B cell (primary cell): ENCODE data around the gene KCNQ5. TPM values are rescaled to one million over a fixed set of nuclear protein-coding genes. Genes with fewer than 3 reads are reported as not detected.

ENCODE experiments used
- ATAC-seq: fragments of 200-7000 bp; cut with Tn5 transposase; one replicate; pipeline ENCODE4 v1.10.0; 2021; ENCODE audit warnings: low read depth, mild to moderate bottlenecking, moderate number of reproducible peaks, moderate library complexity
- CTCF ChIA-PET: fragments of 350-600 bp; sonication (Branson Sonifier 250); formaldehyde crosslinking; loops from one replicate; lab custom pipeline; 2021; ENCODE audit warnings: antibody characterized with exemption, inconsistent platforms; lab: Charles Lee
- POLR2A ChIA-PET: fragments of 350-600 bp; sonication (Branson Sonifier 250); formaldehyde crosslinking; loops from one replicate; lab custom pipeline; 2021; ENCODE audit warnings: antibody characterized with exemption; lab: Charles Lee
- DNase-seq: peaks from one replicate; pipeline ENCODE4 v3.0.0; 2013
- H2AFZ ChIP-seq: 2 replicates; pipeline ENCODE4 v1.6.1; 2012; ENCODE audit warnings: mild to moderate bottlenecking, low read depth, low read length; ENCODE audit not compliant: insufficient read depth, poor library complexity, severe bottlenecking
- H3K27ac ChIP-seq, 2 donors: 1 replicate in 1 of 2; 2 replicates in 1 of 2; pipeline ENCODE4 v1.5.1; 2012 to 2013; ENCODE audit warnings: low read length in 2 of 2, mild to moderate bottlenecking in 2 of 2, moderate library complexity in 1 of 2
- H3K27me3 ChIP-seq, 4 experiments: fragments of 200-600 bp in 1 of 4; sonication (generic) in 1 of 4; replicated peaks in 1 of 4; 1 replicate in 2 of 4; 2 replicates in 2 of 4; pipeline versions ENCODE4 v1.6.1 to v1.7.0; 2013 to 2016; ENCODE audit warnings: low read length in 3 of 4, mild to moderate bottlenecking in 2 of 4, mixed read lengths in 1 of 4, moderate library complexity in 1 of 4; ENCODE audit not compliant: insufficient read depth in 4 of 4, control insufficient read depth in 3 of 4; ENCODE audit errors: control extremely low read depth in 1 of 4
- H3K36me3 ChIP-seq, 2 experiments: replicated peaks in 1 of 2; 1 replicate in 1 of 2; 2 replicates in 1 of 2; pipeline versions ENCODE4 v1.6.1 to v1.7.1; 2013; ENCODE audit warnings: low read length in 1 of 2; ENCODE audit not compliant: insufficient read depth in 2 of 2, control insufficient read depth in 1 of 2; ENCODE audit errors: control extremely low read depth in 1 of 2, extremely low read depth in 1 of 2
- H3K4me1 ChIP-seq, 2 donors: fragments of 200-600 bp in 1 of 2; sonication (generic) in 1 of 2; 1 replicate in 1 of 2; 2 replicates in 1 of 2; pipeline versions ENCODE4 v1.5.1 to v1.6.1; 2013 to 2017; ENCODE audit warnings: low read length in 2 of 2; ENCODE audit not compliant: control insufficient read depth in 2 of 2, insufficient read depth in 2 of 2
- H3K4me2 ChIP-seq: replicated peaks from 2 replicates; pipeline ENCODE3; 2012; ENCODE audit warnings: mild to moderate bottlenecking, low read depth, low read length; ENCODE audit not compliant: poor library complexity, severe bottlenecking
- H3K4me3 ChIP-seq, 5 experiments: fragments of 200-600 bp in 1 of 5; sonication (generic) in 1 of 5; 1 replicate in 3 of 5; 2 replicates in 2 of 5; pipeline versions ENCODE4 v1.5.1 to v1.7.0; 2011 to 2016; ENCODE audit warnings: low read length in 4 of 5, mild to moderate bottlenecking in 4 of 5, low read depth in 2 of 5, control low read depth in 1 of 5, moderate library complexity in 1 of 5; ENCODE audit not compliant: insufficient read depth in 1 of 5; ENCODE audit errors: control extremely low read depth in 1 of 5, extremely low read depth in 1 of 5
- H3K79me2 ChIP-seq: fragments of 200-600 bp; sonication (generic); one replicate; pipeline ENCODE4 v1.6.0; 2016; ENCODE audit warnings: low read length; ENCODE audit not compliant: control insufficient read depth, insufficient read depth
- H3K9ac ChIP-seq: fragments of 200-600 bp; sonication (generic); 2 replicates; pipeline ENCODE4 v1.6.1; 2017; ENCODE audit warnings: mild to moderate bottlenecking, low read length, moderate library complexity
- H3K9me3 ChIP-seq, 3 donors: one replicate each; pipeline versions ENCODE4 v1.6.1 to v1.7.1; 2013; ENCODE audit warnings: low read length in 2 of 3; ENCODE audit not compliant: control insufficient read depth in 2 of 3, insufficient read depth in 1 of 3; ENCODE audit errors: control extremely low read depth in 1 of 3
- H4K20me1 ChIP-seq: 2 replicates; pipeline ENCODE4 v1.6.0; 2012; ENCODE audit warnings: mild to moderate bottlenecking, low read length; ENCODE audit not compliant: insufficient read depth, control insufficient read depth, poor library complexity, severe bottlenecking
- H3K27ac Mint-ChIP-seq: one replicate; pipeline ENCODE4 v1.8.0; 2021; ENCODE audit warnings: mixed read lengths
- H3K27me3 Mint-ChIP-seq: one replicate; pipeline ENCODE4 v1.8.0; 2021; ENCODE audit warnings: mixed read lengths
- H3K4me1 Mint-ChIP-seq: one replicate; pipeline ENCODE4 v1.8.0; 2021; ENCODE audit warnings: mixed read lengths
- H3K4me3 Mint-ChIP-seq: one replicate; pipeline ENCODE4 v1.8.0; 2021; ENCODE audit warnings: mixed read lengths
- H3K9me3 Mint-ChIP-seq: one replicate; pipeline ENCODE4 v1.8.0; 2022; ENCODE audit warnings: mixed read lengths; ENCODE audit not compliant: insufficient read depth
- CTCF ChIP-seq: fragments of 200-600 bp; IDR thresholded peaks from one replicate; pipeline ENCODE4 v1.8.0; 2022; ENCODE audit warnings: antibody characterized with exemption, mild to moderate bottlenecking
- EZH2 ChIP-seq: IDR thresholded peaks from 2 replicates; pipeline ENCODE4 v1.6.1; 2012; ENCODE audit warnings: borderline replicate concordance, low read depth, mild to moderate bottlenecking, moderate library complexity, low read length; ENCODE audit not compliant: insufficient read depth, poor library complexity, severe bottlenecking
- WGBS: methylation state at CpG from one replicate; pipeline ENCODE4 v1.1.5; 2013; ENCODE audit warnings: missing lambda C conversion rate; ENCODE audit not compliant: insufficient coverage; 5-methylcytosine and 5-hydroxymethylcytosine counted together
- intact Hi-C: fragments of 100-400 bp; cut with micrococcal nuclease; formaldehyde crosslinking; loops from one replicate; pipeline ENCODE4 v1.10.0; 2022
- polyA plus RNA-seq: library from polyadenylated mRNA; depleted of rRNA; stranded (reverse); fragments of >200 nt; gene quantifications from 2 replicates; pipeline ENCODE4 v1.2.3, GENCODE V29; 2012
- total RNA-seq, 2 donors: library from RNA; stranded (reverse); fragments of 120-200 nt in 1 of 2; gene quantifications; 1 replicate in 1 of 2; 2 replicates in 1 of 2; pipeline versions ENCODE4 v1.2.3 to v1.2.4, GENCODE V29; 2013 to 2022

The KCNQ5 gene
- total and polyA plus RNA-seq, 2 donors (not counting 1 experiment from before 2014, with no cell fraction given), result 2.3 to 9.4 TPM

GRCh38 chr6:72669324-72669723, 47.5 kb downstream of the KCNQ5 start:
- no peak overlapping the region for H3K4me2 ChIP-seq
- no peak overlapping the region for H3K27ac ChIP-seq
- Mint-ChIP-seq H3K4me1 (peaks cover 7% of the 10 kb centered on the region), H3K27me3 (no peaks in the 10 kb centered on the region), H3K27ac (no peak overlapping the region), H3K9me3 (no peaks in the 10 kb centered on the region), H3K4me3 (no peak overlapping the region)
- no peaks in the 10 kb centered on the region for H3K9me3 ChIP-seq
- no peak overlapping the region for H2AFZ ChIP-seq
- peaks cover 0 to 4% of the 10 kb centered on the region in 2 donors for H3K4me1 ChIP-seq
- ChIA-PET CTCF (interaction anchor here (0.6 kb wide), 1 partner anchor 104 kb away, joined by 4 read pairs; no protein-coding TSS in a partner anchor), POLR2A (no interaction called here)
- DNase-seq (no peak), ATAC-seq (no peak)
- H3K4me3 ChIP-seq, result no peak overlapping the region
- H3K36me3 ChIP-seq, result peaks cover 0 to 2% of the 10 kb centered on the region in 2 experiments
- no peaks in the 10 kb centered on the region for H4K20me1 ChIP-seq
- no peak overlapping the region for H3K9ac ChIP-seq
- intact Hi-C loops, result loop anchor here (2.0 kb wide), 1 partner anchor 15 kb away; no protein-coding TSS in a partner anchor
- no peaks in the 10 kb centered on the region for H3K27me3 ChIP-seq
- TF ChIP-seq EZH2 (no peak), CTCF (no peak)
- WGBS, result 94% methylated on average over 3 of the region's 3 CpGs
- H3K79me2 ChIP-seq, result peaks cover 32% of the 10 kb centered on the region

- H3K27me3 ChIP-seq, result no peaks in the 10 kb centered on the region
- ChIA-PET CTCF (no interaction called here), POLR2A (no interaction called here)
- H3K4me1 ChIP-seq, result peaks cover 0 to 4% of the 10 kb centered on the region in 2 donors
- H3K27ac ChIP-seq, result no peak overlapping the region
- no peak overlapping the region for H3K4me3 ChIP-seq
- no peak overlapping the region for H3K27ac Mint-ChIP-seq
- H4K20me1 ChIP-seq, result no peaks in the 10 kb centered on the region
- H3K9me3 ChIP-seq, result no peaks in the 10 kb centered on the region
- H2AFZ ChIP-seq, result no peak overlapping the region
- H3K9ac ChIP-seq, result no peak overlapping the region
- H3K36me3 ChIP-seq, result peaks cover 0 to 2% of the 10 kb centered on the region in 2 experiments
- H3K9me3 Mint-ChIP-seq, result no peaks in the 10 kb centered on the region
- H3K4me1 Mint-ChIP-seq, result peaks cover 7% of the 10 kb centered on the region
- H3K27me3 Mint-ChIP-seq, result no peaks in the 10 kb centered on the region
- ATAC-seq (no peak), DNase-seq (no peak)
- intact Hi-C loops, result no loop called here
- no peak overlapping the region for H3K4me3 Mint-ChIP-seq
- peaks cover 24% of the 10 kb centered on the region for H3K79me2 ChIP-seq
- no peak for TF ChIP-seq CTCF
- TF ChIP-seq EZH2, result no peak
- H3K4me2 ChIP-seq, result no peak overlapping the region
- WGBS, result no CpG with 5 or more reads among the region's 1 CpG
Measured at GRCh38 chr6:72672906-72673305, 51.0 kb downstream of the KCNQ5 start.
